ENCODE measurements around the gene LRRC7.

The LRRC7 gene

GRCh38 chr1:70084314-70084915 is 516.7 kb downstream of the LRRC7 start:
- H3K4me3 ChIP-seq (ENCODE audit: low read depth, low read length): no peak overlapping the region
- CTCF ChIA-PET: no interaction called here
- no peak for DNase-seq (ENCODE audit: low read depth, low spot score)
- no peak for TF ChIP-seq CTCF (IDR thresholded peaks at IDR 0.05; ENCODE audit: insufficient read depth, low read length, missing control alignments)
- POLR2A ChIA-PET: no interaction called here

GRCh38 chr1:70085521-70085920 is 517.8 kb downstream of the LRRC7 start:
- TF ChIP-seq CTCF (IDR thresholded peaks at IDR 0.05; ENCODE audit: insufficient read depth, low read length, missing control alignments): no peak
- POLR2A ChIA-PET: no interaction called here
- DNase-seq (ENCODE audit: low read depth, low spot score): no peak
- CTCF ChIA-PET: no interaction called here
- no peak overlapping the region for H3K4me3 ChIP-seq (ENCODE audit: low read depth, low read length)

DNA sequence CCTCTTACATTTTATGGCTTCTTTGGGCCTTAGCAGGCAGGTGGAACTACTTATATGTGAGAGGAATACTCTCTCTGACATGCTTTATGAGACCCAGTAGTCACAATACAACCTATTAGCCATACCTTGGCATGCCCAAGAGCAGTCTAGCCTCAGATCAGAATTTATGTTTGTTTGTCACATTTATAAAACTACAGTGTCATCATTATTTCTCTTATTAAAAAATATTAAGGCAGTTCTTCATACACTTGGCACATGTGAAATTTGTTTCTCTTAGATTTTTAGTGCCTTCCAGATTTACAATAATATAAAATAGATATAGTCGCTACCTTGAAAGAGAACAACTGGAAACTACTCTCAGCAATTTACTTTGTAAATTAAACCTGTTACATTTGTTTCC is 519.2 kb downstream of the LRRC7 start:
- H3K4me3 ChIP-seq (ENCODE audit: low read depth, low read length): no peak overlapping the region
- TF ChIP-seq CTCF (IDR thresholded peaks at IDR 0.05; ENCODE audit: insufficient read depth, low read length, missing control alignments): no peak
- DNase-seq (ENCODE audit: low read depth, low spot score): no peak
- POLR2A ChIA-PET: no interaction called here
- CTCF ChIA-PET: interaction anchor here (1.3 kb wide), 1 partner anchor 48 kb away, joined by 3 read pairs; no protein-coding TSS in a partner anchor

- POLR2A ChIA-PET: no interaction called here
- TF ChIP-seq CTCF (IDR thresholded peaks at IDR 0.05; ENCODE audit: insufficient read depth, low read length, missing control alignments): no peak
- no peak overlapping the region for H3K4me3 ChIP-seq (ENCODE audit: low read depth, low read length)
- DNase-seq (ENCODE audit: low read depth, low spot score): no peak
- CTCF ChIA-PET: interaction anchor here (0.7 to 1.3 kb wide), 6 partner anchors 15 to 55 kb away, joined by 3 to 4 read pairs (median 3); no protein-coding TSS in a partner anchor
Observed at GRCh38 chr1:70090141-70090540, 522.4 kb downstream of the LRRC7 start.

- ChIA-PET CTCF (interaction anchor here (0.7 to 1.3 kb wide), 4 partner anchors 18 to 52 kb away, joined by 3 to 4 read pairs (median 4); no protein-coding TSS in a partner anchor), POLR2A (no interaction called here)
- DNase-seq (ENCODE audit: low read depth, low spot score): no peak
- H3K4me3 ChIP-seq (ENCODE audit: low read depth, low read length): no peak overlapping the region
- no peak for TF ChIP-seq CTCF (IDR thresholded peaks at IDR 0.05; ENCODE audit: insufficient read depth, low read length, missing control alignments)
Observed at GRCh38 chr1:70090875-70091274, 523.2 kb downstream of the LRRC7 start.

GRCh38 chr1:70091811-70092210 is 524.1 kb downstream of the LRRC7 start:
- ChIA-PET POLR2A (no interaction called here), CTCF (interaction anchor here (1.6 kb wide), 1 partner anchor 51 kb away, joined by 3 read pairs; no protein-coding TSS in a partner anchor)
- no peak overlapping the region for H3K4me3 ChIP-seq (ENCODE audit: low read depth, low read length)
- TF ChIP-seq CTCF (IDR thresholded peaks at IDR 0.05; ENCODE audit: insufficient read depth, low read length, missing control alignments): no peak
- no peak for DNase-seq (ENCODE audit: low read depth, low spot score)
